Measurements from ENCODE around the gene ETFB. TPM values are rescaled to one million over a fixed set of nuclear protein-coding genes. Genes with fewer than 3 reads are reported as not detected.

Gene ETFB
- total RNA-seq, 1 donor from 2014 or later, result 114 TPM

GRCh38 chr19:51331716-51332115 is 34.5 kb downstream of the ETFB start:
- Histone ChIP-seq H3K4me3 (no peak overlapping the region), H3K27me3 (no peaks in the 10 kb centered on the region), H3K36me3 (no peaks in the 10 kb centered on the region), H3K27ac (no peak overlapping the region), H3K9me3 (no peaks in the 10 kb centered on the region), H3K4me1 (peaks cover 6% of the 10 kb centered on the region)
- intact Hi-C loops (cut with DNase I), result loop anchor here (10.0 kb wide), 2 partner anchors 63 to 237 kb away; partner anchors contain the start of gene C19orf84
- DNase-seq (ENCODE audit: extremely low spot score in 2 of 2), result no peak
- TF ChIP-seq CTCF (IDR thresholded peaks at IDR 0.05) (no peak), POLR2AphosphoS5 (IDR thresholded peaks at IDR 0.05; ENCODE audit: insufficient read depth in 1 of 2, low read depth in 1 of 2) (no peak), POLR2A (IDR thresholded peaks at IDR 0.05) (no peak)

- H3K4me1 ChIP-seq, result peaks cover 6% of the 10 kb centered on the region
- no peaks in the 10 kb centered on the region for H3K27me3 ChIP-seq
- no peak for TF ChIP-seq CTCF (IDR thresholded peaks at IDR 0.05)
- TF ChIP-seq POLR2A (IDR thresholded peaks at IDR 0.05), result no peak
- no peaks in the 10 kb centered on the region for H3K36me3 ChIP-seq
- DNase-seq (ENCODE audit: extremely low spot score in 2 of 2), result no peak
- intact Hi-C loops (cut with DNase I), result loop anchor here (10.0 kb wide), 2 partner anchors 64 to 236 kb away; partner anchors contain the start of gene C19orf84
- no peak overlapping the region for H3K4me3 ChIP-seq
- H3K27ac ChIP-seq, result no peak overlapping the region
- no peaks in the 10 kb centered on the region for H3K9me3 ChIP-seq
Observed at GRCh38 chr19:51331193-51331592, 35.0 kb downstream of the ETFB start.

- H3K36me3 ChIP-seq, result no peaks in the 10 kb centered on the region
- no peak overlapping the region for H3K27ac ChIP-seq
- H3K9me3 ChIP-seq, result no peaks in the 10 kb centered on the region
- intact Hi-C loops (cut with DNase I), result loop anchor here (10.0 kb wide), 2 partner anchors 64 to 236 kb away; partner anchors contain the start of gene C19orf84
- no peak for DNase-seq (ENCODE audit: extremely low spot score in 2 of 2)
- H3K4me3 ChIP-seq, result no peak overlapping the region
- peaks cover 6% of the 10 kb centered on the region for H3K4me1 ChIP-seq
- TF ChIP-seq CTCF (IDR thresholded peaks at IDR 0.05) (no peak), POLR2A (IDR thresholded peaks at IDR 0.05) (no peak), POLR2AphosphoS5 (IDR thresholded peaks at IDR 0.05; ENCODE audit: insufficient read depth in 1 of 2, low read depth in 1 of 2) (no peak)
- no peaks in the 10 kb centered on the region for H3K27me3 ChIP-seq
Observed at GRCh38 chr19:51330366-51330765, 35.8 kb downstream of the ETFB start.

GRCh38 chr19:51329411-51329810 is 36.8 kb downstream of the ETFB start:
- TF ChIP-seq POLR2A (IDR thresholded peaks at IDR 0.05) (no peak), POLR2AphosphoS5 (IDR thresholded peaks at IDR 0.05; ENCODE audit: insufficient read depth in 1 of 2, low read depth in 1 of 2) (no peak), CTCF (IDR thresholded peaks at IDR 0.05) (no peak)
- intact Hi-C loops (cut with DNase I), result no loop called here
- no peak overlapping the region for H3K27ac ChIP-seq
- H3K4me3 ChIP-seq, result no peak overlapping the region
- DNase-seq (ENCODE audit: extremely low spot score in 2 of 2), result no peak
- H3K9me3 ChIP-seq, result no peaks in the 10 kb centered on the region
- H3K36me3 ChIP-seq, result no peaks in the 10 kb centered on the region
- H3K27me3 ChIP-seq, result no peaks in the 10 kb centered on the region
- H3K4me1 ChIP-seq, result peaks cover 6% of the 10 kb centered on the region

- no peaks in the 10 kb centered on the region for H3K27me3 ChIP-seq
- H3K27ac ChIP-seq, result no peak overlapping the region
- no peak for TF ChIP-seq POLR2AphosphoS5 (IDR thresholded peaks at IDR 0.05; ENCODE audit: insufficient read depth in 1 of 2, low read depth in 1 of 2)
- no peak for TF ChIP-seq CTCF (IDR thresholded peaks at IDR 0.05)
- TF ChIP-seq POLR2A (IDR thresholded peaks at IDR 0.05), result no peak
- DNase-seq (ENCODE audit: extremely low spot score in 2 of 2), result no peak
- no peak overlapping the region for H3K4me3 ChIP-seq
- no peaks in the 10 kb centered on the region for H3K9me3 ChIP-seq
- peaks cover 6% of the 10 kb centered on the region for H3K4me1 ChIP-seq
- no peaks in the 10 kb centered on the region for H3K36me3 ChIP-seq
- intact Hi-C loops (cut with DNase I), result no loop called here
Observed at GRCh38 chr19:51327066-51328001, 38.9 kb downstream of the ETFB start.

Data from vagina (tissue), 2 donors.